MM.1S (cell line): ENCODE measurements around the gene KLC4.

Experiments used
- DNase-seq: peaks from one replicate; pipeline ENCODE4 v3.0.0-alpha.2; 2015
- H2AFZ ChIP-seq: fragments of 300-600 bp; sonication (generic); 2 replicates; pipeline ENCODE4 v1.6.0; 2016; ENCODE audit warnings: antibody characterized with exemption, low read length
- H3F3A ChIP-seq: fragments of 300-600 bp; sonication (generic); 2 replicates; pipeline ENCODE4 v1.6.1; 2016; ENCODE audit warnings: mild to moderate bottlenecking, antibody characterized with exemption, low read length, moderate library complexity, mixed read lengths; ENCODE audit not compliant: insufficient read depth
- H3K27ac ChIP-seq: fragments of 300-600 bp; sonication (generic); 2 replicates; pipeline ENCODE4 v1.5.1; 2016; ENCODE audit warnings: mild to moderate bottlenecking, low read length
- H3K27me3 ChIP-seq: fragments of 300-600 bp; sonication (generic); replicated peaks from 2 replicates; pipeline ENCODE4 v1.6.0; 2016; ENCODE audit warnings: low read length; ENCODE audit not compliant: insufficient read depth
- H3K36me3 ChIP-seq: fragments of 300-600 bp; sonication (generic); replicated peaks from 2 replicates; pipeline ENCODE4 v1.6.1; 2016; ENCODE audit warnings: mild to moderate bottlenecking, low read length, mixed read lengths; ENCODE audit not compliant: insufficient read depth
- H3K4me1 ChIP-seq: fragments of 300-600 bp; sonication (generic); 2 replicates; pipeline ENCODE4 v1.6.1; 2016; ENCODE audit warnings: low read length, mixed read lengths
- H3K4me2 ChIP-seq: fragments of 300-600 bp; sonication (generic); 2 replicates; pipeline ENCODE4 v1.6.0; 2016; ENCODE audit warnings: low read depth, low read length
- H3K4me3 ChIP-seq: fragments of 300-600 bp; sonication (generic); 2 replicates; pipeline ENCODE4 v1.5.1; 2016; ENCODE audit warnings: low read length, mixed read lengths
- H3K79me2 ChIP-seq: fragments of 300-600 bp; sonication (generic); 2 replicates; pipeline ENCODE4 v1.6.1; 2016; ENCODE audit warnings: mixed run types, low read length, mixed read lengths
- H3K9ac ChIP-seq: fragments of 300-600 bp; sonication (generic); 2 replicates; pipeline ENCODE4 v1.6.1; 2016; ENCODE audit warnings: low read length, mixed read lengths
- H3K9me2 ChIP-seq: fragments of 300-600 bp; sonication (generic); replicated peaks from 2 replicates; pipeline ENCODE4 v1.6.1; 2016; ENCODE audit warnings: mild to moderate bottlenecking, low read length, mixed read lengths; ENCODE audit not compliant: insufficient read depth
- H3K9me3 ChIP-seq: fragments of 300-600 bp; sonication (generic); replicated peaks from 2 replicates; pipeline ENCODE4 v1.6.1; 2016; ENCODE audit warnings: mild to moderate bottlenecking, low read length, mixed read lengths; ENCODE audit not compliant: insufficient read depth
- H4K20me1 ChIP-seq: fragments of 300-600 bp; sonication (generic); 2 replicates; pipeline ENCODE4 v1.6.1; 2016; ENCODE audit warnings: mild to moderate bottlenecking, low read length, moderate library complexity, mixed read lengths; ENCODE audit not compliant: insufficient read depth
- EZH2 ChIP-seq: fragments of 300-600 bp; sonication (generic); optimal IDR thresholded peaks from 2 replicates; pipeline ENCODE3; 2017; ENCODE audit warnings: low read depth, mild to moderate bottlenecking, antibody characterized with exemption, low read length, mixed read lengths
- EZH2phosphoT487 ChIP-seq: fragments of 300-600 bp; sonication (generic); IDR thresholded peaks from 2 replicates; pipeline ENCODE4 v1.6.1; 2018; ENCODE audit warnings: antibody characterized with exemption, low read length
- TF ChIP-seq, protein P1 (sequence below): fragments of 300-600 bp; sonication (generic); IDR thresholded peaks from 2 replicates; pipeline ENCODE4 v1.5.1; 2016; ENCODE audit warnings: antibody characterized with exemption, low read length, mixed read lengths

KLC4 gene

DNA sequence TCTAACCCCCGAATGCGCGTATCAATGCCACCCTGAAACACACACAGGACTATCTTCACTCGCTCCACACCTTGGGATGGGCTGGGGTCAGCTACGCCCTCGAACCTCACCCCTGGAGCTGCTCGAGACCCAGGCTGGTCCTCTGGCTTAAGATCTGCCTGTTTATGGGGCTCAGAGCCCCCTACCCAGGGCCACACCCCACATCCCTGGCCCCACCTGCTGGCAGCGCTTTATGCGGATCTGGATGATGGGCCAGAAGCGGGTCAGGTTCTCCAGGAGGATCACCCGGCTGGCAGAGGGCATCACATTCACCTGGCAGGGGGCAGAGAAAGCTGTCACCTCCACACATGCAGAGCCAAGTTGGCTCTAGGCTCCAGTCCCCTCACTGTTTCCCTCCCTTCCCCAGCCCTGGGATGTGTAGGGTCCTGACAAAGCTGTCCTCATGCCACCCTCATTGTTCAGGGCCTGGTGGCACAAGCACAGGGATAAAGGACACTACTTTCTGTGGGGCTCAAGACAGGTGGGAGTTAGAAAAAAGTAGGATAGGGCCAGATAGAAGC lies 14.0 kb upstream of the KLC4 start:
- Histone ChIP-seq H4K20me1 (no peaks in the 10 kb centered on the region), H2AFZ (no peak overlapping the region), H3K4me1 (no peaks in the 10 kb centered on the region), H3F3A (no peaks in the 10 kb centered on the region), H3K9me2 (no peaks in the 10 kb centered on the region), H3K27ac (no peak overlapping the region), H3K36me3 (no peaks in the 10 kb centered on the region), H3K9me3 (no peaks in the 10 kb centered on the region), H3K9ac (no peak overlapping the region), H3K4me3 (no peak overlapping the region), H3K27me3 (no peaks in the 10 kb centered on the region), H3K4me2 (no peak overlapping the region), H3K79me2 (no peaks in the 10 kb centered on the region)
- TF ChIP-seq EZH2, result no peak
- no peak for TF ChIP-seq EZH2phosphoT487
- TF ChIP-seq, protein P1, sequence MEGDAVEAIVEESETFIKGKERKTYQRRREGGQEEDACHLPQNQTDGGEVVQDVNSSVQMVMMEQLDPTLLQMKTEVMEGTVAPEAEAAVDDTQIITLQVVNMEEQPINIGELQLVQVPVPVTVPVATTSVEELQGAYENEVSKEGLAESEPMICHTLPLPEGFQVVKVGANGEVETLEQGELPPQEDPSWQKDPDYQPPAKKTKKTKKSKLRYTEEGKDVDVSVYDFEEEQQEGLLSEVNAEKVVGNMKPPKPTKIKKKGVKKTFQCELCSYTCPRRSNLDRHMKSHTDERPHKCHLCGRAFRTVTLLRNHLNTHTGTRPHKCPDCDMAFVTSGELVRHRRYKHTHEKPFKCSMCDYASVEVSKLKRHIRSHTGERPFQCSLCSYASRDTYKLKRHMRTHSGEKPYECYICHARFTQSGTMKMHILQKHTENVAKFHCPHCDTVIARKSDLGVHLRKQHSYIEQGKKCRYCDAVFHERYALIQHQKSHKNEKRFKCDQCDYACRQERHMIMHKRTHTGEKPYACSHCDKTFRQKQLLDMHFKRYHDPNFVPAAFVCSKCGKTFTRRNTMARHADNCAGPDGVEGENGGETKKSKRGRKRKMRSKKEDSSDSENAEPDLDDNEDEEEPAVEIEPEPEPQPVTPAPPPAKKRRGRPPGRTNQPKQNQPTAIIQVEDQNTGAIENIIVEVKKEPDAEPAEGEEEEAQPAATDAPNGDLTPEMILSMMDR, result no peak
- DNase-seq, result no peak

DNA sequence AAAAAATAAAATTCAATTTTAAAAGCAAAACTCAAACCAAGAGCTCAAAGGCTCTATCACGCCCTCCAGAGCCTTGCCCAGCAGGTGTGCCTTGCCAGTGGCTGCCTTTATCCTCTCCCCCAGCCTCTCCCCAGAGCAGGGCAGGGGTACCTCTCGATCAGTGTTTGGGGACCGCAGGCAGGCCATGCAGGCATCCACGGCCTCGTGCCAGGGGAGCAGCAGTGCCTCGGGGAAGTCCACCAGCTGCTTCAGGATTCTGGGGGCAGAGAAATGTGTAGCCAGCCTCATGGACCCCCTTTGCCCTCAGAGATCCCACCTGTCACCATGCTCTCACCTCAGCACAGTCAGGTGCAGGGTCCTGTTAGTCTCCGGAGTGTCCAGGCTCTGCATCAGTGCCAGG lies 11.4 kb upstream of the KLC4 start:
- H3K36me3 ChIP-seq, result no peaks in the 10 kb centered on the region
- H3K9me3 ChIP-seq, result no peaks in the 10 kb centered on the region

DNA sequence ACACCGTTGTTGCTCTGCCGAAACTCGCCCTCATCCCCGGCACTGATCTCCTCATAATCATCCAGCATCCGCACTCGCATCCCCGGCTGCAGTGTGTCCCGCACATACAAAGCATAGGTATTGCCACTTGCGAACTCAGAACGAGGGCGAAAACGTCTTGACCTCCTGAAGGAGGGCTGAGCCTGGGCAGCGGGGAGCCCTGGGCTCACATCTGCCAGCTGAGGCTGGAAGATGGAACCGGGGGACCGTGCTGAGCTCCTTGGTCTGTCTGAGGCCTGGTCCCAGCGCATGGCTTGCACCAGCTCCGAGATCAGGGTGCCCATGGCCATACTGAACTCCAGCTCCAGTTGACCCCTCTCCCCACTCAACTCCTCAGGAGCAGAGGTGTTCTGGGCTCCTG lies 8.4 kb upstream of the KLC4 start:
- no peak for DNase-seq
- Histone ChIP-seq H3K4me2 (no peak overlapping the region), H3K79me2 (peaks cover 16% of the 10 kb centered on the region), H3K36me3 (no peaks in the 10 kb centered on the region), H2AFZ (no peak overlapping the region), H3K4me1 (0 out of 2 replicates have a peak, but pooled peaks cover 10% of the 10 kb centered on the region), H3K27ac (no peak overlapping the region), H3K9me2 (no peaks in the 10 kb centered on the region), H3K9ac (no peak overlapping the region), H3K4me3 (no peak overlapping the region), H3F3A (peaks cover 4% of the 10 kb centered on the region; the same call in 1 of the 2 replicates), H3K27me3 (no peaks in the 10 kb centered on the region), H3K9me3 (no peaks in the 10 kb centered on the region), H4K20me1 (no peaks in the 10 kb centered on the region)
- TF ChIP-seq EZH2phosphoT487 (no peak), EZH2 (no peak)
- TF ChIP-seq, protein P1, result no peak

More for the DNA sequence above, 11.4 kb upstream of the KLC4 start:
- Histone ChIP-seq H3K9me2 (no peaks in the 10 kb centered on the region), H4K20me1 (no peaks in the 10 kb centered on the region), H3K4me2 (no peak overlapping the region), H3K9ac (no peak overlapping the region), H3K27me3 (no peaks in the 10 kb centered on the region), H3K27ac (no peak overlapping the region), H3K4me3 (no peak overlapping the region), H3K4me1 (0 out of 2 replicates have a peak, but pooled peaks cover 7% of the 10 kb centered on the region), H3F3A (no peaks in the 10 kb centered on the region), H2AFZ (no peak overlapping the region), H3K79me2 (peaks cover 11% of the 10 kb centered on the region)
- DNase-seq, result no peak
- TF ChIP-seq EZH2 (no peak), EZH2phosphoT487 (no peak)
- TF ChIP-seq, protein P1, result no peak
